H1 (cell line): ENCODE data around the gene IL17RD. TPM values are rescaled to one million over a fixed set of nuclear protein-coding genes. Genes with fewer than 3 reads are reported as not detected.

Source experiments
- CHD2 ChIP-seq: IDR thresholded peaks from 2 replicates; pipeline ENCODE4 v1.6.1; 2012; ENCODE audit warnings: low read length, improper control_type of control experiment
- KDM1A ChIP-seq: fragments of 200-600, 300-600 bp; sonication (generic); IDR thresholded peaks from 2 replicates; pipeline ENCODE4 v1.7.1; 2016; ENCODE audit warnings: mild to moderate bottlenecking, low read length, borderline replicate concordance
- POLR2A ChIP-seq, 2 experiments: IDR thresholded peaks; 1 replicate in 1 of 2; 2 replicates in 1 of 2; pipeline ENCODE4 v1.6.1; 2011; ENCODE audit warnings: low read depth in 2 of 2, low read length in 2 of 2, mild to moderate bottlenecking in 2 of 2; ENCODE audit errors: control extremely low read depth in 1 of 2
- ZNF274 ChIP-seq: IDR thresholded peaks from 2 replicates; pipeline ENCODE4 v1.7.0; 2012; ENCODE audit warnings: low read length, borderline replicate concordance; ENCODE audit errors: extremely low read depth
- polyA plus RNA-seq, 7 experiments: library from polyadenylated mRNA; depleted of rRNA in 3 of 7; stranded (reverse) in 5 of 7; unstranded in 2 of 7; fragments of >200 nt in 5 of 7; fragments of 200-250 nt in 2 of 7; gene quantifications; 1 replicate in 5 of 7; 2 replicates in 1 of 7; 4 replicates in 1 of 7; pipeline versions ENCODE4 v1.2.1 to v1.2.3, GENCODE V29; 2011 to 2013; ENCODE audit warnings: missing spikeins in 2 of 7, mixed read lengths in 2 of 7
- total RNA-seq: library from RNA; stranded (reverse); fragmentation: NEBNext Ultra II Directional; extraction: Animal tissue kit (Norgen Biotek cat#: 25700); gene quantifications from 2 replicates; pipeline ENCODE4 v1.2.1, GENCODE V29; 2021

Gene IL17RD
- total and polyA plus RNA-seq, 2 of the 8 experiments (the other 6 are each of a cell fraction or from before 2014, with no cell fraction given) = 10.9 to 48.9 TPM

- TF ChIP-seq POLR2A (IDR thresholded peaks at IDR 0.05; ENCODE audit: control extremely low read depth in 1 of 2, low read depth in 2 of 2, low read length in 2 of 2) = peak in 1 of 2 experiments; percentile 57; a peak in 1 of 3 replicates
- TF ChIP-seq CHD2 = no peak
- peak; percentile 25; the same call in 1 of the 2 replicates for TF ChIP-seq KDM1A
- no peak for TF ChIP-seq ZNF274
- TF ChIP-seq, all 59 proteins: peak for 17
Measured at GRCh38 chr3:57060089-57060821, 104.9 kb downstream of the IL17RD start, which contains the start of gene SPATA12 (continued).
